Measurements from ENCODE around the gene STK24. TPM values are rescaled to one million over a fixed set of nuclear protein-coding genes. Genes with fewer than 3 reads are reported as not detected.

The STK24 gene
- total and polyA plus RNA-seq, 4 donors = 42.7 to 56.1 (median 52.2) TPM

DNA sequence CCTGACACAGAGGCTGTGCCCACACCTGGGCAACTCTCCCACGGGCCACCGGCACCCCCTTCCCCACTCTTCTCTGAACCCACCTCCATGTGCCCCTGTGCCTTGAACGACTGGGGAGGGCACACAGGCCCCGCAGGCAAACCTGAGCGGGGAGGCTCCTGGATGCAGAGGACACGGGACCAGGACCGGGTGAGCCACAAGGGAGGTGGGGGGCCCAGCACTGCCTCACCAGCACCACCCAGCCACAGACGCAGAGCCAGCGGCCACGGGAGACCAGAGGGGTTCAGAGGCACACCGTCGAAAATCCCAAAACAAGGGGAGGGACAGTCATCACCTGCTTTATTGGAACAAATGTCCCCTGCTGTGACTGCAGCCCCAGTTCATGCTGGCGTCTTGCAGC is 49.4 kb downstream of the STK24 start:
- Histone ChIP-seq H3K27me3 (ENCODE audit: control insufficient read depth, insufficient read depth, low read length) (no peaks in the 10 kb centered on the region), H3K4me1 (ENCODE audit: control insufficient read depth, insufficient read depth, low read length) (peaks cover 59% of the 10 kb centered on the region), H3K27ac (ENCODE audit: low read depth, low read length) (no peak overlapping the region), H3K4me3 (ENCODE audit: low read depth, low read length) (no peak overlapping the region), H3K9me3 (ENCODE audit: control insufficient read depth, insufficient read depth, low read length) (no peaks in the 10 kb centered on the region), H3K36me3 (ENCODE audit: control insufficient read depth, insufficient read depth, low read length) (peaks cover 5% of the 10 kb centered on the region)
- no peak for DNase-seq (ENCODE audit: low read depth in 4 of 6, low spot score in 6 of 6)
- 93% methylated on average over 13 of the region's 13 CpGs for WGBS (ENCODE audit: insufficient coverage)

DNA sequence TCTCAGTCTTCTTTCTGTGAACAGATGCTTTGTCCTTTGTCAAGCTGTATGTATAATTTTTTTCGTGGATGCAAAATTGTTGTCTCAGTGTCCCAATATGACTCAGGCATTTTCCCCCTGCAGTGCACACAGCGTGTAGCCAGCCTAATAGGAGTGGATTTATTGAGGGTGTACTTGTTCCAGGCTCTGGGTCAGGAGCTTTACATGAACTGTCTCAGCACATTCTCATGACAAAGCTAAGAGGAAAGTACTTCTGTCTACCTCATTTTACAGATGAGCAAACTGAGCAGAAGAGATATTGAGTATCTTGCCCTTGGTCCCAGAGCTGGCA is 50.8 kb downstream of the STK24 start:
- Histone ChIP-seq H3K27me3 (ENCODE audit: control insufficient read depth, insufficient read depth, low read length) (no peaks in the 10 kb centered on the region), H3K4me1 (ENCODE audit: control insufficient read depth, insufficient read depth, low read length) (peaks cover 67% of the 10 kb centered on the region), H3K36me3 (ENCODE audit: control insufficient read depth, insufficient read depth, low read length) (peaks cover 5% of the 10 kb centered on the region), H3K4me3 (ENCODE audit: low read depth, low read length) (no peak overlapping the region), H3K9me3 (ENCODE audit: control insufficient read depth, insufficient read depth, low read length) (no peaks in the 10 kb centered on the region), H3K27ac (ENCODE audit: low read depth, low read length) (no peak overlapping the region)
- DNase-seq (ENCODE audit: low read depth in 4 of 6, low spot score in 6 of 6) = no peak
- WGBS (ENCODE audit: insufficient coverage) = 40% methylated on average over 1 of the region's 2 CpGs

GRCh38 chr13:98525456-98526181 is 51.3 kb downstream of the STK24 start:
- H3K4me1 ChIP-seq (ENCODE audit: control insufficient read depth, insufficient read depth, low read length) = peaks cover 70% of the 10 kb centered on the region
- peaks cover 5% of the 10 kb centered on the region for H3K36me3 ChIP-seq (ENCODE audit: control insufficient read depth, insufficient read depth, low read length)
- DNase-seq (ENCODE audit: low read depth in 4 of 6, low spot score in 6 of 6) = no peak
- no peak overlapping the region for H3K4me3 ChIP-seq (ENCODE audit: low read depth, low read length)
- 67% methylated on average over 7 of the region's 18 CpGs for WGBS (ENCODE audit: insufficient coverage)
- H3K9me3 ChIP-seq (ENCODE audit: control insufficient read depth, insufficient read depth, low read length) = no peaks in the 10 kb centered on the region
- H3K27me3 ChIP-seq (ENCODE audit: control insufficient read depth, insufficient read depth, low read length) = no peaks in the 10 kb centered on the region
- H3K27ac ChIP-seq (ENCODE audit: low read depth, low read length) = no peak overlapping the region

DNA sequence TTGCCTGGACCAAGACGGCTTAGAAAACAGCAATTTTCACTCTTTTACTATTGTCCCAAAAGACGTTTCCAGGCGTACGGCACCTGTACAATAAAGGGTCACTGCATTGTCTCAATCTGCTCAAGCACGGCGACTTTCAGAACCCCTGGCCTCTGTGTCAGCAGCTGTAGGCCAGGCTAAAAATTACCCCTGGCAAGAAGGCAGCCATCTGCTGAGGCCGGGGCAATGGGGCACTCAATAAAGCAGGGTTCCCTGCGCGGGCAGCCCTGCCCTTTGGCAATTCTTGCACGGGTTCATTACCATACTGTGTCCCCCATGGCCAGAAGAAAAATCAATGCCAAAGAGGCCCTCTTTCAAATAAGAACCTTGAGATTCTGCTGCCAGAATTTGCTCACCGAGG is 52.1 kb downstream of the STK24 start:
- Histone ChIP-seq H3K9me3 (ENCODE audit: control insufficient read depth, insufficient read depth, low read length) (no peaks in the 10 kb centered on the region), H3K27me3 (ENCODE audit: control insufficient read depth, insufficient read depth, low read length) (no peaks in the 10 kb centered on the region), H3K36me3 (ENCODE audit: control insufficient read depth, insufficient read depth, low read length) (peaks cover 5% of the 10 kb centered on the region), H3K4me1 (ENCODE audit: control insufficient read depth, insufficient read depth, low read length) (peaks cover 69% of the 10 kb centered on the region), H3K27ac (ENCODE audit: low read depth, low read length) (no peak overlapping the region), H3K4me3 (ENCODE audit: low read depth, low read length) (no peak overlapping the region)
- no peak for DNase-seq (ENCODE audit: low read depth in 4 of 6, low spot score in 6 of 6)
- whole genome bisulfite sequencing (ENCODE audit: insufficient coverage) = 30% methylated on average over 7 of the region's 11 CpGs

DNA sequence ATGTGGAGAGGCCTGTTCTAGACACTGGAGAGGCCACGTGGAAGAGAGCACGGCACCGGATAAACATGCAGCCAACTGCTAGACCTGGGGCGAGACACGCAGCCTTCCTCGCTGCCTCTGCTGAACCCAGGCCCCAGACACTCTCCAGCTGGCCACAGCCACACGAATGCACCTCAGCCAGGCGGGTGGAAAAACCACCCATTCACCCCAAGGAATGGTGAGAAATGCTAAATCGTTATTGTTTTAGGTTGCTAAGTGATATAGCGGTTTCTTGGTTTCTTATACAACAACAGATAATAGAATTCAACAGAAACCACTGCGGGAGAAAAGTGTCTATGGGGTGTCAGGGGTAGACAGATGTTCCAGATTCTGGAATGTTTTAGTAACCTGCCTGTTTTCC is 52.5 kb downstream of the STK24 start:
- Histone ChIP-seq H3K27ac (ENCODE audit: low read depth, low read length) (no peak overlapping the region), H3K4me3 (ENCODE audit: low read depth, low read length) (no peak overlapping the region), H3K4me1 (ENCODE audit: control insufficient read depth, insufficient read depth, low read length) (peaks cover 69% of the 10 kb centered on the region), H3K27me3 (ENCODE audit: control insufficient read depth, insufficient read depth, low read length) (no peaks in the 10 kb centered on the region), H3K9me3 (ENCODE audit: control insufficient read depth, insufficient read depth, low read length) (no peaks in the 10 kb centered on the region), H3K36me3 (ENCODE audit: control insufficient read depth, insufficient read depth, low read length) (peaks cover 5% of the 10 kb centered on the region)
- 83% methylated on average over 1 of the region's 11 CpGs for WGBS (ENCODE audit: insufficient coverage)
- peak in 1 of 6 donors; percentile 45 for DNase-seq (ENCODE audit: low read depth in 4 of 6, low spot score in 6 of 6)

GRCh38 chr13:98523455-98524102 is 53.3 kb downstream of the STK24 start:
- no peaks in the 10 kb centered on the region for H3K27me3 ChIP-seq (ENCODE audit: control insufficient read depth, insufficient read depth, low read length)
- DNase-seq (ENCODE audit: low read depth in 4 of 6, low spot score in 6 of 6) = no peak
- H3K36me3 ChIP-seq (ENCODE audit: control insufficient read depth, insufficient read depth, low read length) = peaks cover 5% of the 10 kb centered on the region
- 87% methylated on average over 14 of the region's 16 CpGs for WGBS (ENCODE audit: insufficient coverage)
- peaks cover 63% of the 10 kb centered on the region for H3K4me1 ChIP-seq (ENCODE audit: control insufficient read depth, insufficient read depth, low read length)
- no peak overlapping the region for H3K27ac ChIP-seq (ENCODE audit: low read depth, low read length)
- no peaks in the 10 kb centered on the region for H3K9me3 ChIP-seq (ENCODE audit: control insufficient read depth, insufficient read depth, low read length)
- no peak overlapping the region for H3K4me3 ChIP-seq (ENCODE audit: low read depth, low read length)

- Histone ChIP-seq H3K4me3 (ENCODE audit: low read depth, low read length) (no peak overlapping the region), H3K4me1 (ENCODE audit: control insufficient read depth, insufficient read depth, low read length) (peaks cover 54% of the 10 kb centered on the region)
- DNase-seq (ENCODE audit: low read depth in 4 of 6, low spot score in 6 of 6) = no peak
Measured at GRCh38 chr13:98522371-98522770, 54.5 kb downstream of the STK24 start.

DNA sequence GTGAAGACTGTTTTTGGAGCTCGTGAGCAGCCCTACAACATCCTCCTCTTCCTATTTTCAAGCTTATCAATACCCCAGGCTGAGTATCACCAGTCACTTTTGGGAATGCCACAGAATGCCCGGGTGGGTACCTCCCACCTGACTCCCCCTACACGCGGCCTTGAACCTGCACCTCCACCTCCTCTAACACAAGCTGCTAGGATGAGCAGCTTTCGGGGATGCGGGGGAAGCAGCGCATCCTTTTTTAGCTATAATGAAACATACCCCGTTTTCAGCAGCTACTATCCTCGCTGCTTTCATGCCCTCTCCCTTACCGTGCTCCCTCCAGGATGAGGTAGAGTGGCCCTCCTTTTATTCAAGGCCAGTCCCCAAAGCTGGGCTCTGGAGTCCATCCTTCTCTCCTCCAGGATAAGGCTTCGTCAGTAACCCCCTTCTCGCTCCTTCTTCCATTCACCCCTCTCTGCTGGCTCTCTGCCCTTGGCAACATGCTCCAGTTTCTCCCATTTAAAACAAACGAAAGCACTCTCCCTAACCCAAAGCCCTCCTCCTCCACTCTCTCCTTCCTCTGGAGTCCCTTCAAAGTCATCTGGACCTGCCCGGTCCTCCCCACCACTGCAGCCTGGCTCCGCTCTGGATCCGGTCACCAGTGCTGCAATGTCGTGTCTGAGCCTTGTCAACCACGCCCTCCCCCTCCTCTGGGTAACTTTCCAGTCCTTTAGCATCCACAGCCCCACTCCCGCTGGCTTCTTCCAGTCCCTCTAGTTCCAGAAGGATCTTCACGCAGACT is 55.3 kb downstream of the STK24 start:
- no peaks in the 10 kb centered on the region for H3K9me3 ChIP-seq (ENCODE audit: control insufficient read depth, insufficient read depth, low read length)
- no peaks in the 10 kb centered on the region for H3K27me3 ChIP-seq (ENCODE audit: control insufficient read depth, insufficient read depth, low read length)
- DNase-seq (ENCODE audit: low read depth in 4 of 6, low spot score in 6 of 6) = peak in 1 of 6 donors; percentile 41
- WGBS (ENCODE audit: insufficient coverage) = 76% methylated on average over 20 of the region's 20 CpGs
- H3K4me3 ChIP-seq (ENCODE audit: low read depth, low read length) = no peak overlapping the region
- no peak overlapping the region for H3K27ac ChIP-seq (ENCODE audit: low read depth, low read length)
- H3K4me1 ChIP-seq (ENCODE audit: control insufficient read depth, insufficient read depth, low read length) = peaks cover 53% of the 10 kb centered on the region
- no peaks in the 10 kb centered on the region for H3K36me3 ChIP-seq (ENCODE audit: control insufficient read depth, insufficient read depth, low read length)

More at GRCh38 chr13:98522371-98522770, 54.5 kb downstream of the STK24 start:
- WGBS (ENCODE audit: insufficient coverage) = 88% methylated on average over 5 of the region's 5 CpGs
- Histone ChIP-seq H3K27me3 (ENCODE audit: control insufficient read depth, insufficient read depth, low read length) (no peaks in the 10 kb centered on the region), H3K27ac (ENCODE audit: low read depth, low read length) (no peak overlapping the region), H3K36me3 (ENCODE audit: control insufficient read depth, insufficient read depth, low read length) (peaks cover under 1% of the 10 kb centered on the region), H3K9me3 (ENCODE audit: control insufficient read depth, insufficient read depth, low read length) (no peaks in the 10 kb centered on the region)

GRCh38 chr13:98520674-98521449 is 56.0 kb downstream of the STK24 start:
- Histone ChIP-seq H3K4me3 (ENCODE audit: low read depth, low read length) (no peak overlapping the region), H3K27me3 (ENCODE audit: control insufficient read depth, insufficient read depth, low read length) (no peaks in the 10 kb centered on the region), H3K4me1 (ENCODE audit: control insufficient read depth, insufficient read depth, low read length) (peaks cover 52% of the 10 kb centered on the region), H3K36me3 (ENCODE audit: control insufficient read depth, insufficient read depth, low read length) (no peaks in the 10 kb centered on the region), H3K9me3 (ENCODE audit: control insufficient read depth, insufficient read depth, low read length) (no peaks in the 10 kb centered on the region), H3K27ac (ENCODE audit: low read depth, low read length) (no peak overlapping the region)
- WGBS (ENCODE audit: insufficient coverage) = 92% methylated on average over 15 of the region's 18 CpGs
- no peak for DNase-seq (ENCODE audit: low read depth in 4 of 6, low spot score in 6 of 6)

Measured in spinal cord (tissue), 10 donors.